ENCODE measurements around the gene ZNF382. TPM values are rescaled to one million over a fixed set of nuclear protein-coding genes. Genes with fewer than 3 reads are reported as not detected.
"Not testable (repeated sequence)": the region's sequence is repeated elsewhere in the genome, so short reads cannot be mapped to it uniquely, and the experiment has no call there.

The ZNF382 gene
- total RNA-seq, 4 donors from 2014 or later, result 17.1 to 25.7 (median 19.6) TPM

DNA sequence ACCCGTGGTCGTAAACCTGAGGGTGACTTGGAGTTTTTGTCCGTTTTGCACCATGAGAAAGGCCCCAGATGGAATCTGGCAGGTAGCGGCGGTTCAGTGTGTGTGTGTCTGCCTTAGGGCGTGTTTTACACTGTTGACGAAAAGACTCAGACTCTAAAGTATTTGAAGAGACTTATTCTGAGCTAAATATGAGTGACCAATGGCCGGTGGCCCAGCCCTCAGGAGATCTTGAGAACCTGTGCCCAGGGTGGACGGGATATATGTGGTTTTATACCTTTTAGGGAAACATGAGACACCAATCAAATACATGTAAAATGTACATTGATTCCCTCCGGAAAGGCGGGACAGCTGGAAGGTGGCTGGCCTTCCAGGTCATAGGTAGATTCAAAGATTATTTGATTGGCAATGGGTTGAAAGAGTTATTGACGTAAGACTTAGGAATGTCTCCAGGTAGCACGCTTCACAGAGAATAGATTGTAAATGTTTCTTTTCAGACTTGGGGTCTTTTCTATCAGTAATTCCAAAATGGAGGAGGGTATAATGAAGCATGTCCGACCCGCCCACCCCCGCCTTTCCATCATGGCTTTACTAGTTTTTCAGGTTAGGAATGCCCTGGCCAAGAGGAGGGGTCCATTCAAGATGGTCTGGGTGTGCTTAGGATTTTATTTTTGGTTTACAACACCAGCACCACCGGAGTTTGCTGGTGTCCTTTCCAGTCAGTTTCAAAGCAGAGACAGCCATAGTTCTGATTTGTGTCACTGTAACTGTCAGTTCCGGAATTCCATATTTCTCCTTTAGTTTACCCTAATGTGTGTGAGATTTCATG lies 31.0 kb upstream of the ZNF382 start:
- 29% methylated on average over 13 of the region's 18 CpGs for WGBS
- TF ChIP-seq EP300 (IDR thresholded peaks at IDR 0.05) (no peak), POLR2A (IDR thresholded peaks at IDR 0.05; ENCODE audit: low read depth) (no peak)
- TF ChIP-seq, protein P1, sequence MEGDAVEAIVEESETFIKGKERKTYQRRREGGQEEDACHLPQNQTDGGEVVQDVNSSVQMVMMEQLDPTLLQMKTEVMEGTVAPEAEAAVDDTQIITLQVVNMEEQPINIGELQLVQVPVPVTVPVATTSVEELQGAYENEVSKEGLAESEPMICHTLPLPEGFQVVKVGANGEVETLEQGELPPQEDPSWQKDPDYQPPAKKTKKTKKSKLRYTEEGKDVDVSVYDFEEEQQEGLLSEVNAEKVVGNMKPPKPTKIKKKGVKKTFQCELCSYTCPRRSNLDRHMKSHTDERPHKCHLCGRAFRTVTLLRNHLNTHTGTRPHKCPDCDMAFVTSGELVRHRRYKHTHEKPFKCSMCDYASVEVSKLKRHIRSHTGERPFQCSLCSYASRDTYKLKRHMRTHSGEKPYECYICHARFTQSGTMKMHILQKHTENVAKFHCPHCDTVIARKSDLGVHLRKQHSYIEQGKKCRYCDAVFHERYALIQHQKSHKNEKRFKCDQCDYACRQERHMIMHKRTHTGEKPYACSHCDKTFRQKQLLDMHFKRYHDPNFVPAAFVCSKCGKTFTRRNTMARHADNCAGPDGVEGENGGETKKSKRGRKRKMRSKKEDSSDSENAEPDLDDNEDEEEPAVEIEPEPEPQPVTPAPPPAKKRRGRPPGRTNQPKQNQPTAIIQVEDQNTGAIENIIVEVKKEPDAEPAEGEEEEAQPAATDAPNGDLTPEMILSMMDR (IDR thresholded peaks at IDR 0.05), result no peak
- peak overlapping the region; percentile 82 to 88 (median 84) for H3K27ac ChIP-seq (replicated peaks in 1 of 4)
- peaks cover 0 to under 1% (median 0%) of the 10 kb centered on the region in 4 donors for H3K9me3 ChIP-seq
- intact Hi-C loops (cut with DNase I), result loop anchor here (2.0 to 10.0 kb wide), 2 partner anchors 45 to 91 kb away; partner anchors contain the start of genes ZNF260 and ZNF461
- DNase-seq (ENCODE audit: extremely low spot score), result no peak
- H3K4me1 ChIP-seq, result peaks cover 15 to 30% (median 22%) of the 10 kb centered on the region in 4 donors
- H3K36me3 ChIP-seq, result peaks cover 25 to 52% (median 38%) of the 10 kb centered on the region in 4 donors
- H3K27me3 ChIP-seq, result no peaks in the 10 kb centered on the region
- peak overlapping the region; percentile 75 to 94 (median 82) for H3K4me3 ChIP-seq

- peaks cover 15 to 30% (median 22%) of the 10 kb centered on the region in 4 donors for H3K4me1 ChIP-seq
- H3K27ac ChIP-seq (replicated peaks in 1 of 4), result no peak overlapping the region
- no peak for TF ChIP-seq POLR2A (IDR thresholded peaks at IDR 0.05; ENCODE audit: low read depth)
- no peaks in the 10 kb centered on the region for H3K27me3 ChIP-seq
- H3K9me3 ChIP-seq, result peaks cover 0 to 4% (median 0%) of the 10 kb centered on the region in 4 donors
- peak overlapping the region in 1 of 4 donors; percentile 75 for H3K4me3 ChIP-seq
- no peak for DNase-seq (ENCODE audit: extremely low spot score)
- 49% methylated on average over 2 of the region's 2 CpGs for WGBS
- intact Hi-C loops (cut with DNase I), result loop anchor here (10.0 kb wide), 1 partner anchor 90 kb away; the partner anchor contains the start of gene ZNF461
- peaks cover 27 to 52% (median 38%) of the 10 kb centered on the region in 4 donors for H3K36me3 ChIP-seq
Observed at GRCh38 chr19:36574741-36575140, 30.4 kb upstream of the ZNF382 start.

DNA sequence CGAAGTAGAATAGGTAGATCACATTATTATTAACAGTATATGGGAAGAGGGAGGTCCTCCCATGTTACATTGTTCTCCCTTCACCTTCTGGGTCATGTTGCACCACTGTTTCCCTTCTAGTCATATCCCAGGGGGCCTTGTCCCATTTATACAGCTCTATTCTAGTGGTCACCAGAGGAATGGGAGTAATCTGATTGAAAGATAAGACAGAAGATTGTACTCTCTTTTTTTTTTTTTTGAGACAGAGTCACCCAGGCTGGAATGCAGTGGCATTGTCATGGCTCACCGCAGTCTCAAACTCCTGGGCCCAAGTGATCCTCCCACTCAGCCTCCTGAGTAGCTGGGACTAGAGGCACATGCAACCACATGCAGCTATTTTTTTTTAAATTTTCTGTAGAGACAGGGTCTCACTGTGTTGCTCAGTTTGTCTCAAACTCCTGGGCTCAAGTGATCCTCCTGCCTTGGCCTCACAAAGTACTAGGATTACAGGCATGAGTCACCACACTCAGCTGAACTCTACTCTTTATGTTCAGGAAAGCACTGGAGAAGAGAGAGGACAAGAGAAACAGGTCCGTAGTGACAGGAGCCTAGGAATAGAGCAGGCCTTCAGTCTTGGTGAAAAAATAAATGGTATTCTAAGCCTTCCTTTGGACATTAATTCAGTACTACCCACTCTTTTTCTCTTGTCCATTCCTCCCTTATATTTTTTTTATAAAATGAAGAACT lies 27.7 kb upstream of the ZNF382 start:
- Histone ChIP-seq H3K27me3 (no peaks in the 10 kb centered on the region), H3K4me3 (no peak overlapping the region), H3K9me3 (peaks cover 0 to 10% (median 5%) of the 10 kb centered on the region in 4 donors), H3K4me1 (peaks cover 9 to 19% (median 15%) of the 10 kb centered on the region in 4 donors), H3K27ac (replicated peaks in 1 of 4) (no peak overlapping the region), H3K36me3 (peaks cover 32 to 64% (median 47%) of the 10 kb centered on the region in 4 donors)
- no peak for DNase-seq (ENCODE audit: extremely low spot score)
- WGBS, result 100% methylated on average over 3 of the region's 3 CpGs
- intact Hi-C loops (cut with DNase I), result loop anchor here (10.0 kb wide), 1 partner anchor 87 kb away; the partner anchor contains the start of gene ZNF461
- TF ChIP-seq POLR2AphosphoS5 (IDR thresholded peaks at IDR 0.05), result no peak
- TF ChIP-seq, protein P1 (IDR thresholded peaks at IDR 0.05), result no peak
- no peak for TF ChIP-seq POLR2A (IDR thresholded peaks at IDR 0.05; ENCODE audit: low read depth)
- no peak for TF ChIP-seq EP300 (IDR thresholded peaks at IDR 0.05)

DNA sequence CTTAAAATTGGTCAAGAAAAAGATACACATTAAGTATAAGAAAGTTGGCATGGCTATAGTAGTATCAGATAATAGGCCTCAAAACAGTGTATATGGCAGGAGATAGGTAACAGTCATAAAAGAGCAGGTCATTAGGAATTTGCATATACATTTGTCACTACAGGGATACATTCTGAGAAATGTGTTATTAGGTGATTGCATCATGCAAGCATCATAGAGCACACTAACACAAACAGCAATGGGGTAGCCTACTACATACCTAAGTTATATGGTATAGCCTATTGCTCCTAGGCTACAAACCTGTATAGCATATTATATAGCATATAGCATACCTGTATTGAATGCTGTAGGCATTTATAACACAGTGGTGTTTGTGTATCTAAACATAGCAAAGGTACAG lies 25.9 kb upstream of the ZNF382 start:
- H3K4me1 ChIP-seq, result peaks cover 4 to 10% (median 8%) of the 10 kb centered on the region in 4 donors
- peaks cover 0 to 23% (median 5%) of the 10 kb centered on the region in 4 donors for H3K9me3 ChIP-seq
- no peak overlapping the region for H3K4me3 ChIP-seq
- no peak overlapping the region for H3K27ac ChIP-seq (replicated peaks in 1 of 4)
- intact Hi-C loops (cut with DNase I), result loop anchor here (10.0 kb wide), 1 partner anchor 86 kb away; the partner anchor contains the start of gene ZNF461
- no peak for TF ChIP-seq POLR2AphosphoS5 (IDR thresholded peaks at IDR 0.05)
- TF ChIP-seq POLR2A (IDR thresholded peaks at IDR 0.05; ENCODE audit: low read depth), result no peak
- TF ChIP-seq, protein P1 (IDR thresholded peaks at IDR 0.05), result no peak
- no peak for TF ChIP-seq EP300 (IDR thresholded peaks at IDR 0.05)
- no peak for DNase-seq (ENCODE audit: extremely low spot score)
- peaks cover 32 to 76% (median 47%) of the 10 kb centered on the region in 4 donors for H3K36me3 ChIP-seq
- no peaks in the 10 kb centered on the region for H3K27me3 ChIP-seq

- H3K4me3 ChIP-seq; intact Hi-C loops (cut with DNase I); H3K9me3 ChIP-seq; DNase-seq (ENCODE audit: extremely low spot score); H3K36me3 ChIP-seq; H3K27ac ChIP-seq (replicated peaks in 1 of 4); H3K27me3 ChIP-seq: not testable (repeated sequence)
- H3K4me1 ChIP-seq, result peaks cover 12 to 25% (median 17%) of the 10 kb centered on the region in 4 donors
- WGBS, result 95% methylated on average over 10 of the region's 10 CpGs
Observed at GRCh38 chr19:36602681-36603080, 2.4 kb upstream of the ZNF382 start.

Measured in esophagus muscularis mucosa (tissue), 4 donors.